Epithelial cell of esophagus (primary cell): ENCODE results near the gene PLCB1.

Experiments
- DNase-seq: peaks from one replicate; pipeline ENCODE4 v3.0.0; 2010; ENCODE audit warnings: low read depth
- H3K4me3 ChIP-seq: 2 replicates; pipeline ENCODE4 v1.5.1; 2011; ENCODE audit warnings: mild to moderate bottlenecking, low read length, control low read depth
- TF ChIP-seq, protein P1 (sequence below): IDR thresholded peaks from 2 replicates; pipeline ENCODE4 v1.5.1; 2011; ENCODE audit warnings: low read depth, mild to moderate bottlenecking, low read length, control low read depth, inconsistent platforms; ENCODE audit not compliant: insufficient read depth; ENCODE audit errors: missing control alignments

PLCB1 gene

DNA sequence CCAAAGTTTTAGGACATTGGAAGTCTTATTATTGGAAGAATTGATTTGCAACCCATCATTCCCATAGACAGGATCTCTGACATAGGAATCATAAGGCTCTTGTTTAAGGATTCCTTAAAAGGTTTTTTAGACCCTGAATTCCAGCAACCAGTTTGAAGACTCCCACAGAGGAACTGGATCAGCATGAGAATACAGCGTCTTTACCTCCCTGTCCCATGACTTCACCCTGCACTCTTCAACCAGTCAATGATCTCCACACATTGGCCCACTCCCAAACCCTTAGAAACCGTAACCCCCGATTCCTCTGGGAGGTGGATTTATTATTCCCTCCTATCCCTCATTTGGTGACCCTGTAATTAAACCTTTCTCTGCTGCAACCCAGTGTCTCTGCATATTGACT lies 786.1 kb downstream of the PLCB1 start:
- H3K4me3 ChIP-seq = no peak overlapping the region
- TF ChIP-seq, protein P1, sequence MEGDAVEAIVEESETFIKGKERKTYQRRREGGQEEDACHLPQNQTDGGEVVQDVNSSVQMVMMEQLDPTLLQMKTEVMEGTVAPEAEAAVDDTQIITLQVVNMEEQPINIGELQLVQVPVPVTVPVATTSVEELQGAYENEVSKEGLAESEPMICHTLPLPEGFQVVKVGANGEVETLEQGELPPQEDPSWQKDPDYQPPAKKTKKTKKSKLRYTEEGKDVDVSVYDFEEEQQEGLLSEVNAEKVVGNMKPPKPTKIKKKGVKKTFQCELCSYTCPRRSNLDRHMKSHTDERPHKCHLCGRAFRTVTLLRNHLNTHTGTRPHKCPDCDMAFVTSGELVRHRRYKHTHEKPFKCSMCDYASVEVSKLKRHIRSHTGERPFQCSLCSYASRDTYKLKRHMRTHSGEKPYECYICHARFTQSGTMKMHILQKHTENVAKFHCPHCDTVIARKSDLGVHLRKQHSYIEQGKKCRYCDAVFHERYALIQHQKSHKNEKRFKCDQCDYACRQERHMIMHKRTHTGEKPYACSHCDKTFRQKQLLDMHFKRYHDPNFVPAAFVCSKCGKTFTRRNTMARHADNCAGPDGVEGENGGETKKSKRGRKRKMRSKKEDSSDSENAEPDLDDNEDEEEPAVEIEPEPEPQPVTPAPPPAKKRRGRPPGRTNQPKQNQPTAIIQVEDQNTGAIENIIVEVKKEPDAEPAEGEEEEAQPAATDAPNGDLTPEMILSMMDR = no peak
- DNase-seq = no peak

- no peak for DNase-seq
- no peak overlapping the region for H3K4me3 ChIP-seq
These were observed 792.5 kb downstream of the PLCB1 start for GRCh38 chr20:8924539-8924938.

DNA sequence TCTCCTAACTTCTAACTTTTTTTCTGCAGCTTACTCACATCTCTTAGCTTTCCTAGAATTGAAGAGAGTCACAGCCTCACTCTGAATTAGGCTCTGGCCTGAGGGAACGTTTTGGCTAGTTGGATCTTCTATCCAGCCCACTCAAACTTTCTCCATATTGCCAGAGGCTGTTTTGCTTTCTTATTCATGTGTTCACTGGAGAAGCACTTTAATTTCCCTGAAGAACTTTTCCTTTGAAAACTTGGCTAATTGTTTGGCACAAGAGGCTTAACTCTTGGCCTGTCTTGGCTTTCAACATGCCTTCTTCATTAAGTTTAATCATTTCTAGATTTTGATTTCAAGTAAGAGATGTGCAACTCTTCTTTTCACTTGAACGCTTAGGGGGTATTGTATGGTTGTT lies 798.7 kb downstream of the PLCB1 start:
- no peak overlapping the region for H3K4me3 ChIP-seq
- no peak for DNase-seq
- TF ChIP-seq, protein P1 = no peak

More at GRCh38 chr20:8924539-8924938, 792.5 kb downstream of the PLCB1 start:
- TF ChIP-seq, protein P1 = no peak

DNA sequence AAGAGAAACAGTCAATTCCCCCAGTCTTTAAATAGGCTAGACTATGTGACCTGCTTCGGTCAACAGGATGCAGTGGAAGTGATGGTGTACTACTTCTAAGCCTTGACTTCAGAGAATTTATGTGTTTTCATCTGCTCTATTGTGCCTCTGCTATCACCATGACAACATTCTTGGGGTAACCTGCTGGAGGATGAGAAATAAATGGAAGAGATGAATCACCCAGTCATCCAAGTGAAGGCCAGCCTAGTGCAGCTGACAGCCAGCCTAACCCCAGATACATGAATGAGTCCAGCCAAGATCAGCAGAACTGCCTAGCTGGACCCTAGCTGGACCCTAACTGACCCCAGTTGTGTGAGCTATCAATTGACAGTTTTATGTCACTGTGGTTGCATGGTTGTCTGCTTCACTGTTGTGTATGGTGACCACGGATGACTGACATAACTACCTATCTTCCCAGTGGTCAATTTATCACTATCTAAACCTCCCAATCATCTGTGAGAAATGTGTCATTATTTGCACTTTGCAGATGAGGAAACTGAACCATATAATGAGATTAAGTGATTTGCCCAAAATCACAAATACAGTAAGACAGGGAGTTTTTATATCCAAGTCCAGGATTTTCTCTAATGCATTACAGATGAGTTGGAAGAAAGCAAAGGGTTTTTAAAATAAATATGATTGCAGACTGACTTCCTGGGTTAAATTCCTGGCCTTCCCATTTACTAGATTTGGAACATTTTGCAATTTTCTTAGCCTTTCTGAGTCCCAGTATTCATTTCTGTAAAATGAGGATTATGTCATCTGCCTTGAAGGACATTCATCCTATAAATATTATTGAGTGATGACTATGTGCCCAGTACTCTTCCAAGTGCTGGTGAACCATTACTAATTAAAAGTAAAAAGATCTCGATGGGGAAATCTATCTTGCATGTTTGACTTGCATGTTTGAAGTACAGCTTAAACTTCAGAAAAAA lies 800.4 kb downstream of the PLCB1 start:
- TF ChIP-seq, protein P1 = no peak
- H3K4me3 ChIP-seq = no peak overlapping the region
- DNase-seq = peak; percentile 14

GRCh38 chr20:8933381-8933807 lies 801.3 kb downstream of the PLCB1 start:
- TF ChIP-seq, protein P1 = no peak
- DNase-seq = no peak

GRCh38 chr20:8934362-8934761 lies 802.3 kb downstream of the PLCB1 start:
- no peak overlapping the region for H3K4me3 ChIP-seq
- DNase-seq = no peak
- TF ChIP-seq, protein P1 = no peak

More at GRCh38 chr20:8933381-8933807, 801.3 kb downstream of the PLCB1 start:
- H3K4me3 ChIP-seq = no peak overlapping the region
